Fibroblast of pulmonary artery (primary cell): ENCODE results near the gene PRKCG.

Experiments
- DNase-seq: peaks from one replicate; pipeline ENCODE4 v3.0.0-alpha.2; 2010; ENCODE audit warnings: low read depth
- H3K4me3 ChIP-seq: replicated peaks from 2 replicates; pipeline ENCODE4 v1.5.1; 2011; ENCODE audit warnings: low read depth, mild to moderate bottlenecking, control low read depth, low read length, moderate library complexity
- CTCF ChIP-seq: IDR thresholded peaks from 2 replicates; pipeline ENCODE4 v1.5.1; 2011; ENCODE audit warnings: mild to moderate bottlenecking, control low read depth, low read length, inconsistent platforms; ENCODE audit errors: missing control alignments

The PRKCG gene

GRCh38 chr19:53875602-53876325 is 6.2 kb upstream of the PRKCG start:
- no peak overlapping the region for H3K4me3 ChIP-seq
- TF ChIP-seq CTCF = no peak
- DNase-seq = no peak

- DNase-seq = peak; percentile 13
- H3K4me3 ChIP-seq = no peak overlapping the region
- no peak for TF ChIP-seq CTCF
These were observed 5.3 kb upstream of the PRKCG start for GRCh38 chr19:53876651-53877224.

GRCh38 chr19:53877361-53877766 is 4.6 kb upstream of the PRKCG start:
- peak; percentile 33 for DNase-seq
- no peak for TF ChIP-seq CTCF
- no peak overlapping the region for H3K4me3 ChIP-seq

GRCh38 chr19:53878776-53879139 is 3.2 kb upstream of the PRKCG start:
- no peak for TF ChIP-seq CTCF
- peak overlapping the region; percentile 55 for H3K4me3 ChIP-seq
- no peak for DNase-seq

- peak overlapping the region; percentile 55 for H3K4me3 ChIP-seq
- TF ChIP-seq CTCF = no peak
- DNase-seq = peak; percentile 92
These were observed 2.6 kb upstream of the PRKCG start for GRCh38 chr19:53879140-53880081.

- TF ChIP-seq CTCF = no peak
- peak overlapping the region; percentile 37 for H3K4me3 ChIP-seq
- no peak for DNase-seq
These were observed 1.1 kb upstream of the PRKCG start for GRCh38 chr19:53880711-53881481.
